IMR-90 (cell line): ENCODE results near the gene RPS15.

Experiments
- CTCF ChIP-seq: conservative IDR thresholded peaks from 2 replicates; pipeline ENCODE4 v1.5.1; 2012; ENCODE audit warnings: mild to moderate bottlenecking, low read depth, low read length, improper control_type of control experiment
- MAFK ChIP-seq: IDR thresholded peaks from 2 replicates; pipeline ENCODE4 v1.6.1; 2012; ENCODE audit warnings: low read depth, low read length, improper control_type of control experiment
- POLR2A ChIP-seq: IDR thresholded peaks from 2 replicates; pipeline ENCODE4 v1.6.1; 2012; ENCODE audit warnings: mild to moderate bottlenecking, low read depth, low read length

- TF ChIP-seq POLR2A (no peak), MAFK (no peak), CTCF (no peak)
Measured at GRCh38 chr19:1417681-1418495, 20.3 kb upstream of the RPS15 start.
